Activated CD4-positive, alpha-beta memory T cell treated with anti-CD3 and anti-CD28 coated beads for 36 hours (primary cell): Measurements from ENCODE around the gene CABP7. TPM values are rescaled to one million over a fixed set of nuclear protein-coding genes. Genes with fewer than 3 reads are reported as not detected.

Experiments
- CTCF ChIA-PET: fragments of 350-600 bp; sonication (Branson Sonifier 250); formaldehyde crosslinking; loops from one replicate; lab custom pipeline; 2021; ENCODE audit warnings: antibody characterized with exemption, inconsistent platforms; lab: Charles Lee
- POLR2A ChIA-PET: fragments of 350-600 bp; sonication (Branson Sonifier 250); formaldehyde crosslinking; loops from one replicate; lab custom pipeline; 2021; ENCODE audit warnings: antibody characterized with exemption; lab: Charles Lee
- DNase-seq: peaks from one replicate; pipeline ENCODE4 v3.0.0-alpha.2; 2020
- H3K27ac Mint-ChIP-seq: one replicate; pipeline ENCODE4 v1.8.0; 2021; ENCODE audit warnings: mixed read lengths
- H3K27me3 Mint-ChIP-seq: one replicate; pipeline ENCODE4 v1.8.0; 2021; ENCODE audit warnings: mixed read lengths
- H3K36me3 Mint-ChIP-seq: one replicate; pipeline ENCODE4 v1.8.0; 2021; ENCODE audit warnings: mixed read lengths
- H3K4me1 Mint-ChIP-seq: one replicate; pipeline ENCODE4 v1.8.0; 2021; ENCODE audit warnings: low read depth, mixed read lengths
- H3K4me3 Mint-ChIP-seq: one replicate; pipeline ENCODE4 v1.8.0; 2021; ENCODE audit warnings: mild to moderate bottlenecking, mixed read lengths
- H3K9me3 Mint-ChIP-seq: one replicate; pipeline ENCODE4 v1.8.0; 2021; ENCODE audit warnings: mixed read lengths
- intact Hi-C: fragments of 100-400 bp; cut with micrococcal nuclease; formaldehyde crosslinking; loops from one replicate; pipeline ENCODE4 v1.15.1; 2023
- total RNA-seq, 2 experiments: library from RNA; stranded (reverse); gene quantifications; one replicate each; pipeline ENCODE4 v1.2.3, GENCODE V29; 2021

CABP7 gene
- total RNA-seq, 2 experiments from 2014 or later = 0.07 TPM; not detected in 1

DNA sequence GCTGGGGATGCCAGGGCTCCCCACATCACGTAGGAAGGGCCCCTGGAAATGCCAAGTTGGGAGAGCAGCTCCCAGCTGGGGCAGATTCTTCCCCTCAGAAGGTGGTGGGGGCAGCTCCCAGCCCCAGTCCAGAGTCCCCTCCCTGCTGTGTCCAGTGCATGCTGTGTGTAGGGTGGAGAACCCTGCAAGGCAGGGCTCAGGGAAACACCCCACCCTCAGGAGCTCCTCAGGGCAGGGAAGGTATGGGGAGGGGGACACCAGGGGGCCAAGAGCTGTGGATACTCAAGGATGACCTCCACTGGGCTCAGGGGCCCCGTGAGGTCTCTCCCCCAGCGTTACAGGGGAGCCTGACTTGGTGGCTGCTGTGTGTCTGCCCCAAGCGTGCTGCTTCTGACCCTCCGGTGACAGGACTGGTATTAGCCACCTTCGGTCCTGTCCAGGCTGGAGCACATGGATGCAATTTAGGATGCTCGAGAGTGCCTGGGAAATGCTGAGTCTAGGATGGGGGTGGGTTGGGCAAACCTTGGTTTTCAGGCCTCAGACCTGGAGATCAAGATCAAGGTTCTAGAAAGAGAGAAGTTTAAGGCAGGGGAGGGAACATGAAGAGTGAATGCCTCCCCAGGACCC lies 16.1 kb upstream of the CABP7 start:
- Mint-ChIP-seq H3K4me1 (peaks cover 9% of the 10 kb centered on the region), H3K27me3 (peaks cover 4% of the 10 kb centered on the region), H3K4me3 (no peak overlapping the region), H3K9me3 (no peaks in the 10 kb centered on the region), H3K27ac (no peak overlapping the region), H3K36me3 (no peaks in the 10 kb centered on the region)
- POLR2A ChIA-PET = no interaction called here
- no peak for DNase-seq
- CTCF ChIA-PET = no interaction called here
- intact Hi-C loops = no loop called here

DNA sequence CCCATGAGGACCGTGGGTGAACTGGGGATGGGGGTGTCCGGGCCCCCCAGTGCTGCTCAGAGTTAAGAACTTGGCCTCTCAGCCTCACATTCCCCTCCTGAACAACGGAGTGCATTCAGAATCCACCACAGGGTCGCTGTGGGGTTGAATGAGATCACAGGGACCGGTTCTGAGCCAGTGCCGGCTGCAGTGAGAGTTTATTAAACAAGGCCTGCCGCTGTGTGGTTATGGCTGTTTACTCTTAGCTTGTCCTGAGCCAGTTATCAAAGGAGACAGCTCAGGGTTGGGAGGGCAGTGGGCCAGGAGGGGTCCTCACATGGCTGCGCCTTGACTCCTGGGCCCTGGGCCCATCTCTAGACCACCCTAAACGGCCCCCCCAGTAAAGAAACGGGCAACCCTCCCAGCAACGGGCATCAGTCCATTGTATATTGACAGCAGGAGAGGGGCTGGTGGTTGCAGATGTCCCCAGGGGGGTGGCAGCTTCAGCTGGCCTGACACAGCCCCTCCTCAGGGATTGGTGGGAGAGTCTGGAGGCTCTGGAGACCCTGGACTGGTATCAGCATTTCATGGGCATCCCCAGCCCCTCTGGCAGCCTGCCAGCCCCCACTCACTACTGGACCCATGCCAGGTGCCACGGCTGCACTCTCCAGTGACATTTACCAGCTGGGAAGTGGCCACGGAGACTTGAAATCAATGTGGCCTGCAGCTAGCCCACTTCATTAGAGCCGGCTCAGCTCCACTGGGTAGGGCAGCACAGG lies 15.1 kb upstream of the CABP7 start:
- intact Hi-C loops = no loop called here
- ChIA-PET POLR2A (no interaction called here), CTCF (interaction anchor here (0.5 to 1.1 kb wide), 3 partner anchors 15 to 302 kb away, joined by 3 to 4 read pairs (median 3); no protein-coding TSS in a partner anchor)
- Mint-ChIP-seq H3K4me3 (no peak overlapping the region), H3K27ac (no peak overlapping the region), H3K4me1 (peaks cover 9% of the 10 kb centered on the region), H3K36me3 (no peaks in the 10 kb centered on the region), H3K9me3 (no peaks in the 10 kb centered on the region), H3K27me3 (peaks cover 4% of the 10 kb centered on the region)
- no peak for DNase-seq

DNA sequence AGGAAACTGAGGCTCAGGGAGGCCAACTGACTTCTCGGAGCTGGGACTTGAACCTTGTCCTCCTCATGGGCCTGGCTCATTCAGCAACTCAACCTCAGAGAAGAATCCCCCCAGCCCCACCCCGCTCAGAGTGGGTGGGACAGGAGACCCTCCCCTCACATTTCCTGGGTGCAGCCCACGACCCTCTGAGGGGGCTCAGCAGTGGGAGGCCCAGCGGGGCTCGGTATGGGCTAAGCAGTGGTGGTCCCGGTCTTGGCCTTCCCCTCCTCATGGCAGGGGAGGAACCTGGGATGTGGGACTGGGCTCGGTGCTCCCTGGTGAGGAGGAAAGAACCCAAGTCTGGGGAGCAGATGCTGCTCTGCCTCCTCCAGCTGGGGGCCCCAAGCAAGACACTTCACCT lies 14.2 kb upstream of the CABP7 start:
- CTCF ChIA-PET = interaction anchor here (0.9 kb wide), 1 partner anchor 301 kb away, joined by 3 read pairs; no protein-coding TSS in a partner anchor
- H3K4me3 Mint-ChIP-seq = no peak overlapping the region

DNA sequence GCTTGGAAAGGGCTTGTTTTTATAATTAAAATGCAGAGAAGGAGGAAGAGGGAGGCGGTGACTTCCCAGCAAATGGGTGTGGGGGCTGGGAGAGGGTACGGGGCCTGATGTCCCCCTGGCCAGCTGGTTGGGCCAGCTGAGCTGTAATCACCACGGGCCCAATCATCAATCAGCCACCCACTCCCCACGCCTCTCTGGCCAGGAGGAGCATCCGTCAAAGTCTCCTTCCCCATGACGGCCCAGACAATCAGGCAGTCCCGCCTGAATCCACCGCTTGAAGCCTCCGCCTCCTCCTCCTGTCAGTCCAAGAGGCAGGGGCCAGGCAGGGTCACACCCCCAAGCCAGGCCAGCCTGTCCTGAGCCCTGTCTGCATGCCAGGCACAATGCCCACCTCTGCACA lies 13.3 kb upstream of the CABP7 start:
- H3K9me3 Mint-ChIP-seq = no peaks in the 10 kb centered on the region
- CTCF ChIA-PET = no interaction called here
- POLR2A ChIA-PET = no interaction called here
- intact Hi-C loops = no loop called here
- H3K27ac Mint-ChIP-seq = no peak overlapping the region
- DNase-seq = no peak
- peaks cover under 1% of the 10 kb centered on the region for H3K4me1 Mint-ChIP-seq
- H3K27me3 Mint-ChIP-seq = peaks cover 4% of the 10 kb centered on the region
- no peak overlapping the region for H3K4me3 Mint-ChIP-seq
- no peaks in the 10 kb centered on the region for H3K36me3 Mint-ChIP-seq

More for the DNA sequence above, 14.2 kb upstream of the CABP7 start:
- Mint-ChIP-seq H3K36me3 (no peaks in the 10 kb centered on the region), H3K9me3 (no peaks in the 10 kb centered on the region), H3K27me3 (peaks cover 4% of the 10 kb centered on the region), H3K27ac (no peak overlapping the region), H3K4me1 (peaks cover 9% of the 10 kb centered on the region)
- POLR2A ChIA-PET = no interaction called here
- DNase-seq = no peak
- intact Hi-C loops = no loop called here

DNA sequence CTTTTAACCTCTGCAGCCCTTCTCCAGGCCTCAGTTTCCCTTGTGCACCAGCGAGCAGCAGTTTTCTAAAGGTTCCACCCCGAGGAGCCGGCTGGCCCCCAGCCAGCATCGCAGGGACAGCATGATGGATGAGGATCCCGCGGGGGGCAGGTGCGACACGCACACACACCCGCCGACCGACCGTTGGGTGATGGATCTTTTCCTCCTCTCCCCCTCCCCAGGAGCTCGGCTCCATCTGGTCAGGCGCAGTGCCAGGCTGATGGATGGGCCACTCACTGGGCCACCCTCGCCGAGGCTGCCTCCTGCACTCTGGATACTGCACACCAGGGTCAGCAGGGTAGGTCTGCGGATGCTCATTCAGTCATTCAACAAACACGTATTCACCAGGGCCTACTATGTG lies 12.8 kb upstream of the CABP7 start:
- Mint-ChIP-seq H3K4me1 (no peaks in the 10 kb centered on the region), H3K27ac (no peak overlapping the region), H3K4me3 (no peak overlapping the region), H3K27me3 (peaks cover 3% of the 10 kb centered on the region), H3K36me3 (no peaks in the 10 kb centered on the region), H3K9me3 (no peaks in the 10 kb centered on the region)
- CTCF ChIA-PET = no interaction called here
- intact Hi-C loops = no loop called here
- POLR2A ChIA-PET = no interaction called here
- no peak for DNase-seq

DNA sequence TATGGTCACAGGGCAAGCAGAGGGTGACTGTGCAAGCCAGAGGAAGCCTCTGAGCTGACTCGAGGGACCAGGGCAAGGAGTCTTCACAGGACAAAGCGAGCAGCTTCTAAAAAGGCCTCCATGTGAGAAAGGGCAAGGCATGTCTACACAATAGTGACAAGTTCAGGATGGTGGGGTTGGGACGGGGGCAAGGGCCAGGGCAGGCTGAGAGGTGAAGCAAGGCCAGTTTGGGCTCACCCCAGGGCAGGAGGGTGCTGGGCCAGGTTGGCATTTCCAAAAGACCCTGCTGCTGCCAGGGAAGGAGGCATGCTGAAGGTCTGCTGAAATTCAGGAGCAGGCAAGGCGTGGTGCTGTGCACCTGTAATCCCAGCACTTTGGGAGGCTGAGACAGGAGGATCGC lies 12.3 kb upstream of the CABP7 start:
- H3K27ac Mint-ChIP-seq = no peak overlapping the region
- H3K36me3 Mint-ChIP-seq = no peaks in the 10 kb centered on the region
- H3K9me3 Mint-ChIP-seq = no peaks in the 10 kb centered on the region

DNA sequence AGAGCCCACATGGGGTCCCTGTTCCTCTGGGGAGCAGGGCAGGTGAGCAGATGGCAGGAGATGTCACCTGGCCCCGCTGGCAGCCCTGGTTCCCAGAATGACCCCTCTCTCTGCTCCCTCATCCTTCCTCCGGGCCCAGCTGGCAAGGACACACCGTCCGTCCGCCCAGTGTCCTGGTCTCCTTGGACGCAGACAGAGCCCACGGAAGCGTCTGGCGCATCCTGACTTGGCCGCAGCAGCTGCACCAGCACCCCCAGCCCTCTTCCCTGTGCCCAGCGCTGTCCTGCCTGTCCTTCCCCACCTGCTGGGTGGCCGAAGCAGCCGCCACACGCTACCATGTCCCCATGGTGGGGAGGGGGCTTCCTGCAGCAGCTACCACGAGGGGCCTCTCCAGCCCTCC lies 9.6 kb upstream of the CABP7 start:
- Mint-ChIP-seq H3K4me3 (no peak overlapping the region), H3K36me3 (no peaks in the 10 kb centered on the region), H3K27ac (no peak overlapping the region), H3K4me1 (no peaks in the 10 kb centered on the region), H3K27me3 (peaks cover 4% of the 10 kb centered on the region), H3K9me3 (no peaks in the 10 kb centered on the region)
- POLR2A ChIA-PET = no interaction called here
- DNase-seq = no peak
- CTCF ChIA-PET = no interaction called here
- intact Hi-C loops = no loop called here

More for the DNA sequence above, 12.3 kb upstream of the CABP7 start:
- Mint-ChIP-seq H3K27me3 (peaks cover 2% of the 10 kb centered on the region), H3K4me1 (no peaks in the 10 kb centered on the region), H3K4me3 (no peak overlapping the region)
- POLR2A ChIA-PET = no interaction called here
- CTCF ChIA-PET = no interaction called here
- intact Hi-C loops = no loop called here
- DNase-seq = no peak

DNA sequence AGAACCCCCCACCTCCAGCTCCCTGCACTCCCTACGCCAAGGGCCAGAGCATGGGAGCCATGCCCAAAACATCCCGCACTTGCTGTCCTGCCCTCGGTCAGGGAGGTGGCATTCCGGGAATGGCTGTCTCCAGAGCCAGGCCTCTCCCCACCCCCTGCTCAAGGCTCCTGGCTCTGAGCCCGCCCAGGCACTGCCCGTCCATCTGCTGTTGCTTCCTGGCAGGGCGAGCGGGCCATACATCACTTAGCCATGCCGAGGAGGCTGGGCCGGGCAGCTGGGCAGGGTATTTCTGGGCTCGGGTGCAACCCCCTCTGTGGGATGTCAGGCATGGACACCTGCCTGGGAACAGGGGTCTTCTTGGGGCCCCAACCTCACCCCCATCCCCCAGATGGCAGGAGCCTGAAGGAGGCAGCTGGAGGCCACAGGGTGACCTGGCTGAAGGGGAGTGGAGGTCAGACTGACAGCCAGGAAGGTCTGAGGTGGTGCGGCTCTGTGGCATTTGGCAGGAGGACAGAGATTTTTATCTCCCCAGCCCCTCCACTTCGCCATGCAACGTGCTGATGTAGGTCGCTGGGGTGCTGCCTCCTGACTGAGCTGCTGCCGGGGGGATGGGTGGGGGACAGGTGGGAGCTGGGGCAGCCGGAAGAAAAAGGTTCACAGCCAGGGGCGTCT lies 8.7 kb upstream of the CABP7 start:
- ChIA-PET CTCF (interaction anchor here (1.1 kb wide), 1 partner anchor 20 kb away, joined by 4 read pairs; no protein-coding TSS in a partner anchor), POLR2A (no interaction called here)
- intact Hi-C loops = no loop called here
- no peak overlapping the region for H3K27ac Mint-ChIP-seq
- H3K4me3 Mint-ChIP-seq = no peak overlapping the region
- no peak for DNase-seq
- no peaks in the 10 kb centered on the region for H3K4me1 Mint-ChIP-seq
- H3K36me3 Mint-ChIP-seq = no peaks in the 10 kb centered on the region
- no peaks in the 10 kb centered on the region for H3K9me3 Mint-ChIP-seq
- H3K27me3 Mint-ChIP-seq = peaks cover 7% of the 10 kb centered on the region

DNA sequence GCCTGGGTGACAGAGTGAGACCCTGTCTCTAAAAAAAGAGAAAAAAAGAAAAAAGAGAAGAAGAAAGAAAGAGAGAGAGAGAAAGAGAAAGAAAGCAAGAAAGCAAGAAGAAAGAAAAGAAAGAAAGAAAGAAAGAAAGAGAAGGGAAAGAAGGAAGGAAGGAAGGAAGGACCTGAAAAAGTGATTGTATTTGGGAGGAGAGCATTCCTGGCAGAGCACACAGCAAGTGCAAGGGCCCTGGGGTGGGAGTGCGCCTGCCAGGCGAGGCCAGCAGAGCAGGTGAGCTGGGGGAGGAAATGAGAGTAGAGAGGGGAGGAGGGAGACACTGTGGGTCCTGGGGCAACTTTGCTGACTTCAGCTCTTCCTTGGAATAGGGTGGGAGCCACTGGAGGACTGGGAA lies 7.7 kb upstream of the CABP7 start:
- no peak overlapping the region for H3K27ac Mint-ChIP-seq
- intact Hi-C loops = no loop called here
- no peaks in the 10 kb centered on the region for H3K9me3 Mint-ChIP-seq
- H3K4me1 Mint-ChIP-seq = no peaks in the 10 kb centered on the region
- ChIA-PET POLR2A (no interaction called here), CTCF (interaction anchor here (1.1 to 1.4 kb wide), 2 partner anchors 21 to 376 kb away, joined by 3 to 4 read pairs; no protein-coding TSS in a partner anchor)
- H3K27me3 Mint-ChIP-seq = peaks cover 16% of the 10 kb centered on the region
- no peak overlapping the region for H3K4me3 Mint-ChIP-seq
- H3K36me3 Mint-ChIP-seq = no peaks in the 10 kb centered on the region
- no peak for DNase-seq

DNA sequence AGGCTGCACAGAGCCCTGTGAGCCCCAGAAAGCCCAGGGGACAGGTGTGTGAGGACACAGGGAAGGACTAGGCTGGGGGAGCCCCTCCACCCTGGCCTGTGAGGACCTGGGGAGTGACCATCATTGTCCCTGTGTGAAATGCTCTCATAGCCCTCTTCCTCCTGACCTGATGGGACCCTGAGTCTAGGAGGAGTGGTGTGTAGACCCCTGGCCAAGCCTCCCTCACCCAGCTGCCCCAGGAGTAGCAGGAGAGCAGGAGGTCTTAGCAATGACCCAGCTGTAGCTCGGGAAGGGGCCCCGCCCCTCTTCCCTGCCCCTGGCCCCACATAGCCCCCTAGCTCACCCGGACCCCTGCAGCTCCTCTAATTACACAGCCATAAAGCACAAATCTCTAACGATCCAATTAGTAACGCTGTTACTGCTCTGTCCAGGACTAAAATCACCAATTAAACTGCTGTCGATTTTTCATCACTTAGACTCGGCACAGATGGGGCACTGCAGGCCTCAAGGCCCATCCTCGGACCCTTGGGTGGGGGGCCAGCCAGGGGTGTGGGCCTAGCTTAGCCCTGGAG lies 6.6 kb upstream of the CABP7 start:
- intact Hi-C loops = no loop called here
- Mint-ChIP-seq H3K4me1 (no peaks in the 10 kb centered on the region), H3K27me3 (peaks cover 22% of the 10 kb centered on the region), H3K4me3 (no peak overlapping the region), H3K9me3 (no peaks in the 10 kb centered on the region), H3K36me3 (no peaks in the 10 kb centered on the region), H3K27ac (no peak overlapping the region)
- ChIA-PET POLR2A (no interaction called here), CTCF (interaction anchor here (0.6 to 1.4 kb wide), 3 partner anchors 13 to 375 kb away, joined by 3 read pairs; no protein-coding TSS in a partner anchor)
- DNase-seq = no peak

DNA sequence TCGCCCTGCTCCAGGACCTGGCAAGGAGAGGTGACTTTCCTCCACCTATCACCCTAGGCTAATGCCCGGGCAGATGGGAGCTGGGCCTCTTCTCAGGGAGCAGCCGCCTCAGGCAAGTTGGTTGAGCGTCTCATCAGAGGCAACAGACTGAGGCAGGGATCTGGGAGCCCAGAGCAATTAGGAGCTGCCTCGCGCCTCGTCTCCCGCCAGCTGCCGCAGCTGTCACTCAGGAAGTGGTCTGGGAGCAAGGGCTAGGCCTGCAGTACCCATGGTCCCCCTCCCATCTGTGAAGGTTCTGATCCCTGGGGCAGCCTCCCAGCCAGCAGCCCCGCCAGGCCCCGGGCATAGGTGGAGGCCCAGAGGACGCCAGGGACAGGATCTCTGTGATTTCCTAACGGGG lies 4.6 kb upstream of the CABP7 start:
- no peak overlapping the region for H3K4me3 Mint-ChIP-seq
- no peaks in the 10 kb centered on the region for H3K9me3 Mint-ChIP-seq
- intact Hi-C loops = no loop called here
- no peaks in the 10 kb centered on the region for H3K36me3 Mint-ChIP-seq
- POLR2A ChIA-PET = no interaction called here
- H3K4me1 Mint-ChIP-seq = peaks cover 5% of the 10 kb centered on the region
- H3K27me3 Mint-ChIP-seq = peaks cover 35% of the 10 kb centered on the region
- DNase-seq = no peak
- no peak overlapping the region for H3K27ac Mint-ChIP-seq
- CTCF ChIA-PET = no interaction called here

DNA sequence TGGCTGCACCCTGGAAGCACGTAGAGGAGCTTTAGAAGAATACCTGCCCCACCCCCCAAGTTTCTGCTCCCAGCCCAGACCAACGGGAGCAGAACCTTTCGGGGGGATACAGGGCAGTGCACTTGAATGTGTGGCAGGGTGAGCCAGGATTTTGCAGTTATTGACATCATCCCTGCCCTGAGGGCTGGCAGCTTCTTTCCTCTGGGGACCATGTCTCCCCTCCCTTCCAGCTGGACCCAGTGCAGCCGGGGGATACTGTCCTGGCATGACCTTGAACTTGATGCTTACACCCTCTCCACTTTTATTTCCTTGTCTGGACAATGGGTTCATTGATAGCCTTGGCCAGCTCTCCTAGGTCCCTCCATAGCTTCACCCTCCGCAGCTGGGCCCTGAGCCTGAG lies 4.1 kb upstream of the CABP7 start:
- CTCF ChIA-PET = no interaction called here
- no peak for DNase-seq
- peaks cover 5% of the 10 kb centered on the region for H3K4me1 Mint-ChIP-seq

More for the DNA sequence above, 4.1 kb upstream of the CABP7 start:
- H3K27me3 Mint-ChIP-seq = peaks cover 35% of the 10 kb centered on the region
- H3K36me3 Mint-ChIP-seq = no peaks in the 10 kb centered on the region
- H3K27ac Mint-ChIP-seq = no peak overlapping the region
- intact Hi-C loops = no loop called here
- POLR2A ChIA-PET = no interaction called here
- H3K9me3 Mint-ChIP-seq = no peaks in the 10 kb centered on the region
- no peak overlapping the region for H3K4me3 Mint-ChIP-seq
